IPS-15b (cell line): ENCODE data around the gene CDPF1.
"Not testable (repeated sequence)": the region's sequence is repeated elsewhere in the genome, so short reads cannot be mapped to it uniquely, and the experiment has no call there.

Source experiments
- H3K27me3 ChIP-seq: one replicate; pipeline ENCODE4 v1.6.1; 2013; ENCODE audit warnings: low read length; ENCODE audit not compliant: control insufficient read depth, insufficient read depth
- H3K36me3 ChIP-seq: one replicate; pipeline ENCODE4 v1.6.1; 2013; ENCODE audit warnings: low read length; ENCODE audit not compliant: control insufficient read depth, insufficient read depth
- H3K4me1 ChIP-seq: one replicate; pipeline ENCODE4 v1.6.1; 2013; ENCODE audit warnings: mild to moderate bottlenecking, low read length; ENCODE audit not compliant: control insufficient read depth, insufficient read depth
- H3K4me3 ChIP-seq: one replicate; pipeline ENCODE4 v1.5.1; 2013; ENCODE audit warnings: low read depth, low read length
- H3K9ac ChIP-seq: one replicate; pipeline ENCODE4 v1.6.1; 2013; ENCODE audit warnings: low read depth, mild to moderate bottlenecking, low read length
- H3K9me3 ChIP-seq: one replicate; pipeline ENCODE4 v1.6.1; 2013; ENCODE audit warnings: mild to moderate bottlenecking, low read length; ENCODE audit not compliant: control insufficient read depth, insufficient read depth

CDPF1 gene

DNA sequence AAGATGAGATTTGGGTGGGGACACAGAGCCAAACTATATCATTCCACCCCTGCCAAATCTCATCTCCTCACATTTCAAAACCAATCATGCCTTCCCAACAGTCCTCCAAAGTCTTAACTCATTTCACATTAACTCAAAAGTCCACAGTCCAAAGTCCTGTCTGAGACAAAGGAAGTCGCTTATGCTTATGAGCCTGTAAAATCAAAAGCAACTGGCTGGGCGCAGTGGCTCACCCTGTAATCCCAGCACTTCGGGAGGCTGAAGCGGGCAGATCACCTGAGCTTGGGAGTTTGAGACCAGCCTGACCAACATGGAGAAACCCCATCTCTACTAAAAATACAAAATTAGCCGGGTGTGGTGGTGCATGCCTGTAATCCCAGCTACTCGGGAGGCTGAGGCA lies 14.4 kb upstream of the CDPF1 start:
- not testable (repeated sequence) for H3K9ac ChIP-seq, H3K9me3 ChIP-seq, H3K36me3 ChIP-seq, H3K4me3 ChIP-seq, H3K4me1 ChIP-seq
- peaks cover 42% of the 10 kb centered on the region for H3K27me3 ChIP-seq

DNA sequence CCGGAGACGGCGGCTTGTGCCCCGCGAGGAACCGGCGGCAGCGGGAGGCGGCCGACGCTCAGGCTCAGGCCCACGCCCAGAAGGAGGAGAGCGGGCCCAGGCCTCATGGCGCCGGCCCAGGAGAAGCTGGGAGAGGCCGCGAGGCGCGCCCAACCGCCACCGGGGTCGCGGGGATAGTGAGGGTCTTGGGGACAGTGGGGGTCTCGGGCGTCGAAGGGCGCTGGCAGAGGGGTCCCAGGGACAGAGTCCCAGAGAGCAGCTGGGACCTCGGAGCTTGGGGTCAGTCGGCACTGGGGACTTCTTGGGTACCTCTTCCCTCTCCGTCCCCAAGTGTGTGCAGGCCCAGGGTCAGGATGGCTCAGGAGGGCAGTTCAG lies 13.1 kb upstream of the CDPF1 start, which contains the start of gene PKDREJ:
Gene PKDREJ (minus strand): TSS at position 128 of the 375 bp plus-strand sequence. CDS start 21 bp downstream, at position 107.
- Histone ChIP-seq H3K27me3 (peaks cover 50% of the 10 kb centered on the region), H3K9me3 (no peaks in the 10 kb centered on the region), H3K4me1 (no peaks in the 10 kb centered on the region), H3K36me3 (no peaks in the 10 kb centered on the region), H3K4me3 (peak within 1 kb of the TSS; percentile 26), H3K9ac (no peak within 1 kb of the TSS)

DNA sequence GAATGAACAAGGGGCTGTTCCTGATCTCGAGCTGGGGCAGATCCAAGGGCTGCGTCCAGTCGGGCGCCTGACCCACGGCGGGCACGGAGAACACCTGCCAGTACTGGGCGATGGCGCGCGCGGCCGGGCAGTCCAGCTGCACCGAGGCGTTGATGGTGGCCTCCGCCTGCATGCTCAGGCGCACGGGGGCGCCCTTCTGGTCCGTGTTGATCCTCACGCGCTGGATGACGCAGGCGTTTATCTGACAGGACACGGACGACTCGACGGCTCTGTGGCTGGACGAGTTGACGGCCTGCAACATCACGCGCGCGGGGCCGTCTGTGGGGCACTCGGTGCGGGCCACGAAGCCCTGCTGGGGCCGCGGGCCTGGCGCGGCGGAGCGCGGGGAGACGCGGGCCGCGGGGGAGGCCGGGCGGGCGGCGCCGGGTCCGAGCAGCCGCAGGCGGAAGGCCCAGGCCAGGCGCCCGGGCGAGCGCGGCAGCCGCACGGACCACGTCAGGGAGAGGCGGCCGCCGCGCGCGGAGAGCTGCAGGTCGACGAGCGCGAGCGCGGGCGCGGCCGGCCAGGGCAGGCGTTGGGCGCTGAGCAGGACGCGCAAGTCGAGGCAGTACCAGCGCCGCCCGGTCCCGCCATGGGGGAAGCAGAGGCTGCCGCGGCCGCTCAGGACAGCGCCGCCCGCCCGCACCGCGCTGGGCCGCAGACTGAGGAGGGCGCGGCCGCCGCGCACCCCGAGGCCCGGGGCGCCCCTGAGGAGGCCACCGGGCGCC lies 12.5 kb upstream of the CDPF1 start:
- peaks cover 55% of the 10 kb centered on the region for H3K27me3 ChIP-seq
- no peaks in the 10 kb centered on the region for H3K9me3 ChIP-seq
- no peaks in the 10 kb centered on the region for H3K36me3 ChIP-seq
- no peak overlapping the region for H3K4me3 ChIP-seq
- no peak overlapping the region for H3K9ac ChIP-seq
- no peaks in the 10 kb centered on the region for H3K4me1 ChIP-seq

DNA sequence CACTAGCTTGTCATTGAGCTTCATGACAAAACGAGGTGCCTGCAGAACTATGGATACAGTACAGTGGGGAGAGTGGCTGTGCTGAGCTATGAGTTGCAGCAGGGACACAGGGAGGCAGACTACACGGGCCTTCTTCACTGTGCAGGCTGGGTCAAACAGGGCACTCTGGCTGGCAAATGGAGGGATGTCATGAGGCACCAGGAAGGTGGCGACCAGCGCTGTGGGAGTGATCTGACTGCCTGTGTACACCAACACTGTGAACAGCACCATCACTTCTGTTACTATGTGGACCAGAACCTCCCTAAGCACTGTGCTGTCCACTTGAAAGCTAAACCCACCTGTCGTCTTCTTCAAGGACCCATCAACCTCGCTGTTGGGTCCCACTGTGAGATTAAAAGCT lies 9.9 kb upstream of the CDPF1 start:
- peaks cover 51% of the 10 kb centered on the region for H3K27me3 ChIP-seq

DNA sequence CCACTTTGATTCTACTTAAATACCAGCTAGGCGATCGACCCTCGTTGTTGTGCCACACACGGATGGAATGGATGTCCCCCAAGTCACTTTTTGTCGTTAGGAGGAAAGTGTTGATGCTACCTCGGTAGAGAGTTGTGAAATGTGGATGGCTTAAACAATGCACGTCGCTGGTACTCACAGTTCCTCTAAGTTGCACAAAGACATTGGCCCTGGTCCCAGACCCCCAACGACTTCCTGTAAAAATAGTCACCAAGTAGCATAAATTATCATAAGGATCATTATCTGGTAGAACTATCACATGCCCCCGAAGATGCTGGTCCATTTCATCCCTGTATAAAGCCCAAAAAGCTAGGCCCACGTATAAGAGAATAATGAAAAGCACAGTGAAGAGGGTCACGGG lies 9.3 kb upstream of the CDPF1 start:
- no peaks in the 10 kb centered on the region for H3K4me1 ChIP-seq
- H3K9ac ChIP-seq, result no peak overlapping the region
- H3K4me3 ChIP-seq, result no peak overlapping the region
- H3K27me3 ChIP-seq, result peaks cover 51% of the 10 kb centered on the region
- H3K9me3 ChIP-seq, result no peaks in the 10 kb centered on the region
- H3K36me3 ChIP-seq, result no peaks in the 10 kb centered on the region

More for the DNA sequence above, 9.9 kb upstream of the CDPF1 start:
- H3K9me3 ChIP-seq, result no peaks in the 10 kb centered on the region
- H3K36me3 ChIP-seq, result no peaks in the 10 kb centered on the region
- no peak overlapping the region for H3K4me3 ChIP-seq
- H3K9ac ChIP-seq, result no peak overlapping the region
- H3K4me1 ChIP-seq, result no peaks in the 10 kb centered on the region

DNA sequence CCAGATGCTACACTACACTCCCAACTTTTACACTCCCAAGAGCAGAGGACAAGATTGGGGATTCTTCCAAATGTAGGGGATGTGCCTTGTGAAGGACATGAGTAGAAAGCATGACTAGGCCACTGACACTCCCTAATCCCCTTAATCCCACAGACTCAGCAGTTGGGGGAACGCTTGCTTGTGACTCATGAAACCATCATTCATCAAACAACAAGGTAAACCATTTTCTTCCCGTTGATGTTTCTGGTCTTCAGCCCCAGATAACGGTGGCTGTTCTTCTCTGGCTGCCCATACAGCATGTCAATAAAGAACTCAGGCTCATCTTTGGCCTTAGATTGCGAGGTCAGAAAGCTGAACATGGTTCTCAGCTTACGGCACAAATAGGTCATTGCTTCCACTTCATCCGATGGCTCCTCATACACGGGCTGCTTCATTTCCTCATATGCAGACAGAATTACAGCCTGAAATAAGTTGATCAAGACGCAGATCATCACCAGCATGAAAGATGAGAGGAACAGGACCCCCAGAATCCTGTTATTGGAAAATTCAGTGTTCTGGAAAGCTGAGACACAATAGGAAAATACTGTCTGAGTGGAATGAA lies 6.4 kb upstream of the CDPF1 start:
- Histone ChIP-seq H3K27me3 (peaks cover 33% of the 10 kb centered on the region), H3K9me3 (no peaks in the 10 kb centered on the region), H3K9ac (no peak overlapping the region), H3K4me1 (no peaks in the 10 kb centered on the region), H3K4me3 (no peak overlapping the region), H3K36me3 (no peaks in the 10 kb centered on the region)

DNA sequence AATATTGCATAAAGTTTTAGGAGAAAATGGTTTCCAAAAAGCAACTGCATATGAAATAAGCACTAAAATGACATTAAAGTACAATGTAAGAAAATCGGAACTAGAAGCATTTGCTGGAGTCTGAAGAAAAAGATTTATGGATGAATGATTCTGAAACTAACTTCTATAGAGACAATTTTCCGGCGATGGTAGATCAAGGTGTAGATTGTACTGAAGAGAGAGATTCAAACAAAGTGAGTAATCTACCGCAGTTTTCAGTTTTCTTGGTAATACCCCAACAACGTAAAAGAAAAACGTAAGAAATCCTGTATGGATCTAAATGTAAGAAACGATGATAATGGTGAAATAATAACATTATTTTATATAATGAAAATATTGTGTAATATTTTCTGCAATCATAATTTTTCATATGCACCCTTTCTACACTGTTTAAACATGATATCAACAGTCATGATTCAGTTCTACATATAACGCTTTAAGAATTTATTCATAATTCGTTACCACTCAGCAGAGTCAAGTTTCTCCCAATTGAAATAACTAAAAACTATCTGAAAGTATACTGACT lies 1.8 kb upstream of the CDPF1 start:
- no peaks in the 10 kb centered on the region for H3K4me1 ChIP-seq
- H3K4me3 ChIP-seq, result no peak overlapping the region
- peaks cover 8% of the 10 kb centered on the region for H3K27me3 ChIP-seq
- H3K9me3 ChIP-seq, result no peaks in the 10 kb centered on the region
- H3K36me3 ChIP-seq, result no peaks in the 10 kb centered on the region
- H3K9ac ChIP-seq, result no peak overlapping the region

DNA sequence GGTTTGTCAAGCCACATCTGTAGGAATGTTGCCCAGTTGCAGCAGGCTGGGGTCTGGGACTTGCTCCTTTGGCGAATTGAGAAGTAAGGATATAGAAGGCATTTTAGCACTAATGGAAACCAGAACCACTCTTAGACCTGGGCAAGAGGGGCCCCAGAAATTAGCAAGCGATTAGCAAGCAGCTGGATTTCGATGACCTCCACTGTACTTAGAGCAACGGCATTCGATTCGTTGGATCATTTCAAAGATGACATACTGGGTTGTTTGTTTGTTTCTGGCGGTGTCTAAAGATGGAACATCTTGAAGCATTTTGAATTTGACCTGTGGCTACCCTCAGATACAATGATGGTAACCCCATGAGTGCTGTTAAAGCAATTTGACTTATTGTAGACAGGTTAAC lies 1.2 kb upstream of the CDPF1 start:
- Histone ChIP-seq H3K4me3 (peak overlapping the region; percentile 77), H3K36me3 (no peaks in the 10 kb centered on the region), H3K9ac (no peak overlapping the region), H3K9me3 (no peaks in the 10 kb centered on the region), H3K27me3 (peaks cover 8% of the 10 kb centered on the region), H3K4me1 (no peaks in the 10 kb centered on the region)

DNA sequence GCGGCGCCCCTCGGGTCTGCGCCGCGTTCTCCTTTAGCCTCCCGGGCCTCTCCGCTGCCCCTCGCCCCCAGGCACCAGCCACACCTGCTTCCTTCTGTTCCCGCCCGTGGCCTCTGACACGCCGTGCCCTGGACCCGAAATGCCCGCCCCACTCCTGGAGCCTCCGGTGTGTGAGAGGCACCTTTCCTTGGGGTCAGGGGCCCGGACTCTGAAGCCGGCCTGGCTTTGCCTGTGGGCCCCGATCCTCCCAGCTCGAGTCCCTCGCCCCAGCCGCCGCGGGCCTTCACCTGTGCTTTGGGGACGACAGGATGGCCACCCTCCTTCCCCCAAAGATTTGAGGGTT lies 661 bp upstream of the CDPF1 start:
- H3K36me3 ChIP-seq, result no peaks in the 10 kb centered on the region
- H3K4me1 ChIP-seq, result no peaks in the 10 kb centered on the region
- peaks cover 8% of the 10 kb centered on the region for H3K27me3 ChIP-seq
- H3K9ac ChIP-seq, result peak overlapping the region; percentile 79
- no peaks in the 10 kb centered on the region for H3K9me3 ChIP-seq
- peak overlapping the region; percentile 77 for H3K4me3 ChIP-seq

DNA sequence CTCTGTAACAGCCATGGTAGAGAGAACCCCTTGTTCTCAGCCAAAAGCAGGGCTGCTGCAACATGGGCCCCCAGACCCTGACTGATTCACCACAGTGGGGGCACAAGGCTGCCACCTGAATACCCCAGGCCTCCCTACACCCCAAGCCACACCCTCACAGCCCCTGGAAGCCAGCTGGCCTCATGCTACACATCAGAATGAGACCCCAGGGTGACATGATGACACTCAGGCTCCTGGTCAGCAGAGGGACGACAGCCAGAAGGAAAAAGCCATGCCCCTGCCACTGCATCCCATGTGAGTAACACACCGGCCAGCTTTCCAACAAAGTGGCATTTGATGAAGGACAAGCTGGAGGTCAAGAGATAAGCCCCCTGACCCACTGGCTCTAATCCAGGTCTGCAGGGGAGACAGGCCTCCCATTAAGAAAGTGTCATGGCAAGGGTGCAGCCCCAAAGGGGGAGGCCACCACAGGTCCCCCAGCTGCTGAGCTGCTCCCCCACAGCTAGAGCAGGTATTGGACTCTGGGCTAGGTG lies 2.6 kb downstream of the CDPF1 start:
- Histone ChIP-seq H3K4me3 (no peak overlapping the region), H3K9me3 (no peaks in the 10 kb centered on the region), H3K27me3 (peaks cover 8% of the 10 kb centered on the region), H3K4me1 (no peaks in the 10 kb centered on the region), H3K9ac (no peak overlapping the region), H3K36me3 (peaks cover 4% of the 10 kb centered on the region)

DNA sequence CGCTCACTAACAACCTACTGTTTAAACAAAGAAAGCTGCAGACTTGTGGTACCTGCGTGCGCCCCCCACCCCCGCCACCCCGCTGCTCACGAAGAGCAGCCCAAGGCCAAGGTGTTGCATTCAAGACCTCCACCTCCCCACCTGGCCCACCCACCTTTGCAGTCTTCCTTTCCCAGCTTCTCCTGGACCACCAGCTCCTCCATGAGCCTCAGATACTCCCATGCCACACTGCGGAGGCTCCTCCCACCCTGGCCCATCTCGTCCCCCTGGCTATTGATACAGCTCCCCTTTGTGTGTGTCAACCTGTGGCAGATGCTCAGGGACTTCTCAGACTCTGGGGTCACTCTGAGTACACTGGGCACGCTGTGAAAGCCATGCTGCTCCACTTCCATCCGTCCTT lies 3.9 kb downstream of the CDPF1 start:
- H3K9me3 ChIP-seq, result no peaks in the 10 kb centered on the region
- H3K27me3 ChIP-seq, result peaks cover 3% of the 10 kb centered on the region
- peaks cover 4% of the 10 kb centered on the region for H3K36me3 ChIP-seq
- no peak overlapping the region for H3K4me3 ChIP-seq
- H3K4me1 ChIP-seq, result no peaks in the 10 kb centered on the region
- H3K9ac ChIP-seq, result no peak overlapping the region

DNA sequence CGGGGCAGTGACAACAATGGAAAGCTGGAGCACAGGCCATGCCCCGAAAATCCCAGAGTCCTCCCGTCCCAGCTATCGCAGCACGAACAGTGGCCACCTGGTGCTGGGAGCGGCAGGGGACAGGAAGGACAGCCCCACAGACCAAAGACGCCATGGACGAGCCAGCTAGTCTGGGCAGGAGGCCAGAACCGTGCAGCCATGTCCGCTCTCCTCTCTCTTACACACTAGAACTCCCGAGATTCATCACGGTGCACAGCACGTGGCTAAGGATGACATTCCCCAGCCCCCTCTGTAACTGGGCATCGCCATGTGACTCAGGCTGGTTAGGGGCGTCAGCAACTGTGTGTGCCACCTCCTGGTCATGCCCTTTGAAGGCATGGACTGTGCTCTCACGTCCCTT lies 4.6 kb downstream of the CDPF1 start:
- no peak overlapping the region for H3K9ac ChIP-seq
- no peaks in the 10 kb centered on the region for H3K4me1 ChIP-seq
- H3K9me3 ChIP-seq, result no peaks in the 10 kb centered on the region
- no peaks in the 10 kb centered on the region for H3K27me3 ChIP-seq
- no peak overlapping the region for H3K4me3 ChIP-seq
- H3K36me3 ChIP-seq, result peaks cover 4% of the 10 kb centered on the region
